Islet of Langerhans (tissue), 1 donor: ENCODE measurements around the gene CRB1.

Experiments used
- FAIRE-seq: peaks from one replicate; lab custom pipeline; 2011; peaks lifted over from hg19 to GRCh38; lab: Jason Lieb, UNC

Gene CRB1

GRCh38 chr1:197268012-197268411 lies at the start of gene CRB1:
Gene CRB1, plus strand, starts transcription at chr1:197268252. Its CDS starts 161 bp downstream, at chr1:197268413.
- no peak for FAIRE-seq

GRCh38 chr1:197218857-197219256 lies 49.2 kb upstream of the CRB1 start:
- no peak for FAIRE-seq

GRCh38 chr1:197222025-197222685 lies 45.9 kb upstream of the CRB1 start:
- FAIRE-seq: no peak

DNA sequence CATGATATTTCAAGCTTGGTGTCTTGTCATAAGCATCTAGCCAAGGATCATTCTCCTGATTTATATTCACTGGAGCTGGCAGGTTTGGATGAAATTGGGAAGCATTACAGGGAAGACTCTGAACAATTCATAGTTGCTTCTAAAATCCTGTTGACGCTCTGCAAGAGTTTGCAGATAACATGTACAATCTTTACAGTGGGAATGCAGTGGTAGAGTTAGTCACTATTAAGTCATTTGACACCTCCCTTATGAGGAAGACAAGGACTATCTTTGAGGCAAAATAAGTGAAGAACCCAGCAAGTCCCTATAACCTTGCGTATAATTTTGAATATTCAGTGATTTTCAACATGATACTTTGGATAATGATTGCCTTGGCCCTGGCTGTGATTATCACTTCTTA lies 45.3 kb upstream of the CRB1 start:
- no peak for FAIRE-seq

- FAIRE-seq: no peak
Observed at GRCh38 chr1:197224160-197224559, 43.9 kb upstream of the CRB1 start.

- no peak for FAIRE-seq
Observed at GRCh38 chr1:197225611-197226010, 42.4 kb upstream of the CRB1 start.

DNA sequence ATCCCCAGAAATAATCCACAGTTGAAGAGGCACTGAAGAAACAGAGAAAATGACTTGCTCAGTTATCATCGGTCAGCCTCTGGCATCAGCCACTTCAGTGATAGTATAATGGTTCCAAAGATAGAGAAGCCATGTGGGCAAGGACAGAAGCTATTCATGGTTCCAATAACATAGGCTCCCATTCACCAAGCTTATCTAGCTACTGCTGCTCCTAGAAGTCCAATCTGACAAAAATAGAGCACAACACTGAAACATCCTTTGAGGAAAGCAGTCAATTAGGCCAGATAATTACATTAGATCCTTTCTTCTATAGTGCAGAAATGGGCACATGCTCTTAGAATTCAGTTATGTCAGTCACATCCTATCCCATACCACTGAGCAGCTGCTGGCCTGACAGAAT lies 33.5 kb upstream of the CRB1 start:
- FAIRE-seq: no peak

DNA sequence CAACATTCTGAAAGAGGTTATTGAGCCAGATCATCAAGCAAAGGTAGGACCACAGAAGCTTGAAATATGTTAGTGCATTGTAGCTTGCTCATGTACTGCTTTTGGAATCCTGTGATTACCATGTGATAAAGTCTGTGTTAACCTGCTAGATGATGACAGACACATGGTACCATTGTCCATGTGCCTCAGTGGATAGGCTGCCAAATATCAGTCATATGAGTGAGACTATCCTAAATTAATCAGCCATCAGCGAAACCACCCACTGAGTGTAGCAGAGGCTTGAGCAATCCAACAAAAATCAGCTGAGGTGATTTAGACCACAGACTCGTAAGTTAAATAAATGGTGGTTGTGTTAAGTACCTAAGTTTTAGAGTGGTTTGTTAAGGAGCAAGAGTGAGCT lies 32.7 kb upstream of the CRB1 start:
- FAIRE-seq: no peak

DNA sequence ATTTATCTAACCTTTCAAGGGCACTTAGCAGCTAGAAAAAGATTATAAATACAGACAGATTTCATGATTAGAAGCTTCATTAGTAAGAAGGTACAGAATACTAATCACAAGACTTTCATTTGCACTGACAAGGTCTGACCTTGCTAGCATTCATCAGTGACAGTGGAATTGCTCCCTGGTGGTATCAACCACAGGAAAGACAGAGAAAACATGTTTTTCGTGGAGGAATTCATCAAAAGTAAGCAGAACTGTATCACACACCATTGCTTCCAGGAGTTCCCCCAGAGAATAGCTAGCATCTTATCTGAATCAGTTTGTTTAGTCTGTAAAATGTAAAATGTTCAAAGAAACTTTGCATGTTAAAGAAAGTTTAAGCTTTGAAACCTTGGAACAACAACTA lies 20.6 kb upstream of the CRB1 start:
- FAIRE-seq: no peak

DNA sequence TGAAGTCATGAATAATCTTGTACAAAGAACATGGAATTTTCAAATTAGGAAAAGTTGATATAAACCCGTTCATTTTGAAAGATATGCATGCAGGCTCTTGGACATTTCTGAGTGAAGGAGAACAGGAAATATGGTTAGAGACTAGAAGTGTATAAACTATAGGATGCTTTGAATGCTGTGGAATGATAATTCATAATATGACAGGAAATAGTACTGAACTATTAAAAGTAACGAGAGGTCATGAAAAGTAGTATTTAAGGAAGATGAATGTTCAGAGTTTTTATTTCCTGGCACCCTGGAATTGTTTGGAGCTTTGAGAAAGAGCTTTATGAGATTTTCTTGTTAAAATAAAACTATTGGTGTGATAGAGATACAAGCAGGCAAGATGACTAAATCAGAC lies 18.7 kb upstream of the CRB1 start:
- no peak for FAIRE-seq

DNA sequence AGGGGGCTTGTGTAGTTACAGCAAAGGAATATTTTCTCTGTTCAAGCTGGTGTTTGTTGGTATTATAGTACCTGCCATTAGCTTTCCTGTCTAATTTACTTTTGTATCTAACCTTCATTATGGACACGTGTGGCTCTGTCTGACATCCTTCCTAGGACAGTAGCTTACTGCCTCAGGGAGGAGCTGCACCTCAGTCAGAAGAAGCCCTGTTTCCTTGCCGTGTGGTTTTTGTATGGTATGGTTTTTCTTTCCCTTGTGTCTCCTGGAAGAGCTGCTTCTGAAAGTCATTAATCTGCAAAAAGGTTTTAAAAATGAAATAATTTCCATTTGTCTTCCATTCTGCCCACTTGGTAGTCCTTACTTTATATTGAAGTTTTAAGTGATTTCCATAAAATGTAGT lies 17.4 kb upstream of the CRB1 start:
- FAIRE-seq: no peak

DNA sequence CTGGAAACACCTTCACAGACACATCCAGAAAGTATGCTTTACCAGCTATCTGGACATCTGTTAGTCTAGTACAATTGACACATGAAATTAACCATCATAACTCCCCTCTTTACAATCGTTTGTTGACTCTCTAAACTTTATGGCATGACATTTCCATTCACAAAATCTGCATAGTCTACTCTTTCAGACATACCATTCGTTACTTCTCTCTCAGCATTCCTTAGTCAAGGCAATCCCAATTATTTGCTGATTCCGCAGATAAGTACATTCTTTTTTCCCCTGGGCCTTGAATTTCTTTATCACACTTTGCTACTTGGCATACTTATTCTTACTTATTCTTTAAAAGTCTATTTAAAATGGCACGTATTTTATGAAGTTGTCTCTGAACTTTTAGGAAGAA lies 15.1 kb upstream of the CRB1 start:
- FAIRE-seq: no peak

DNA sequence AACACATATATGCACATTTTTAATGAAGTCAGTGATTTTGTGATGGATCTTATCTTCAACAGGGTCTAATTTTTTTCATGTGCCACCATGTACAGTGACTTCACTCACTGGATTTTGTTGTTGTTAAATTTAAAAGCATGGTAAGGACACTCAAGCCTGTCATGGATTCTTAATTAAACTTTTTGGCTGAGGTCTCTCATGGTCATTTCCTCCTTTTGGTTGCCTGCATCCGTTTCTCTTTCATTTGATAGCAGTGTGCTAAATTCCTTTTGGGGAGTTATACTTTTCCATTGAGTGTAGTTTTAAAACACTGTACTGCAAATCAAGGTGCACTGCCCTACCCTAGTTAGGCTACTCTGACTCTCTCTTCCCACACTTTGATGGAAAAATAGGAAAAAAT lies 13.2 kb upstream of the CRB1 start:
- FAIRE-seq: no peak

DNA sequence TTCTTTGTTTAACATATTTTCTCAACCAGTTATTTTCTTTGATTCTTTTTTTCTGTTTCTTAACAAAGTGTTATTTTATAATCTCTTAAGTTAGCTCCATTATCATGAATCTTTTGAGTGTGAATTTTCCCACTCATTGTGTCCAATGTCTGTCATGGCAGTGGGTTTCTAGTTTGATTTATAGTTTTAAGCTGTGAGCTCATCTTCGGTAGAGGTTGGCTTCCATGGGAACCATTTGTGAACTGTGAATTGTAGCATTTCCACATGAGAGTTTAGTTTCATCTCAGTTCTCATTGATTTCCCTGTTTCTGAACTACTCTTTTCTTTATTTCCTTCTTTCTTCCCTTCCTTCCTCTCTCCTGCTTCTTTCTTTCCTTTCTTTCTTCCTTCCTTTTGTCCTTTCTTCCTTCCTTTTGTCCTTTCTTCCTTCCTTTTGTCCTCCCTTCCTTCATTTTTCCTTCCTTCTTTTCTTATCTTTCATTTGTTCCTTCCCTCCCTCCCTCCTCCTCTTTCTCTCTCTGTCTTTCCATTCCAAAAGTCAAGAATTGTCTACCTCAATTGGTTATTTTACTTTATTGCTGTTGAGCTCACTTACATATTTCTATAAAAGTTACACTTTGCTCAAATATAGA lies 3.0 kb upstream of the CRB1 start:
- FAIRE-seq: no peak

DNA sequence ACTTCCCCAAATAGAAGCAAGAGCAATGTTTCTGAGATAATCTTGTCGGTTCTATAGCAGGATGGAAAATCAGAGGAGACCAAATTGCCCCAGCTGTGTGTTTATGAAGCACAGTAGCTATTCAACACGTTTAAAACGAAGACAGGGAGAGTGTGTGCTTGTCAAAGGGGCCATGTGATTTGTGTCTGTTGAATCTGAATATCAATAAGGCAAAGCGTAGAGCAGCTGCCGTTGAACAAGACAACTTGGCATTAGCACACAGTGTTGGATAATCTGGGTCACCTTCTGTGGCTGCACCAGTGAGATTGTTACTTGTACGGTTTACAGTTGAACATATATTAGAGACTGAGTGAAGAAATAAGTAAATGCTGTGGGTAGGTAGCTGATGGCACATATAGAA lies 1.0 kb downstream of the CRB1 start:
- no peak for FAIRE-seq

GRCh38 chr1:197272791-197273190 lies 4.7 kb downstream of the CRB1 start:
- FAIRE-seq: no peak

DNA sequence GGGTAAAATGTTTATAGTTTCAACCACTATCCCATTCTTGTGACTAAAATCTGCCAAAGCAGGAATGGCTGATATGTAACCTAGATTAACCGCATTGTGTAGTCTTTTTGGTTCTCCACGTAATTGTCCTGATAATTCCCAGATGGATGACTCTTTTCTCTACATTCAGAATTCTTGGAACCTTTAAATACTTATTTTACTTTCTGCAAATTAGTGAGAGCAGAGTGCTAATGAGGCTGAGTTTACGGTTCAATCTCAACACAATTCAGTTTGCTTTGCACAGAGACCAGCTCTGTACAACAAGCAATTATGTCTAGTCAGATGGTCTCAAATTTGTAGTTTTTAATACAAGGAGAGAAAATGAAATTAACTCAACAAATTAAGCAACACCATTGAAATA lies 9.1 kb downstream of the CRB1 start:
- FAIRE-seq: no peak

DNA sequence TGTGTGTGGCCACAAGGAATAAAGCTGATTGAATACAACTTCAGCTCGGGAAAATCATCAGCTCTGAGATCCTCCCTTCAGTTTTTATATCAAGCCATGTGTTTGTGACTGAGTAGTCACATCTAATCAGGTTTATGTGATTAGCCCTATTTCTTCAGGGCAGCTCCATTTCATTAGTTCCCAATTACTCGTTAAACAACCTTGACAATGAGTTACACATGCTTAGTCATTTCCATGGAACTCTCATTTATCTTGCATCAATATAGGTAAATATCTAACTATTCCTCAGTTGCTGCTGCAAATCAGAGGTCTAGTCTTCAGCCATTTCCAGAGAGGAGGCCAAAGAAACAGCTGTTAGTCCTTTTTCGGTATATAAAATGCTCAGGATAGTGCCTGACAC lies 16.3 kb downstream of the CRB1 start:
- no peak for FAIRE-seq

- no peak for FAIRE-seq
Observed at GRCh38 chr1:197284966-197285365, 16.9 kb downstream of the CRB1 start.

DNA sequence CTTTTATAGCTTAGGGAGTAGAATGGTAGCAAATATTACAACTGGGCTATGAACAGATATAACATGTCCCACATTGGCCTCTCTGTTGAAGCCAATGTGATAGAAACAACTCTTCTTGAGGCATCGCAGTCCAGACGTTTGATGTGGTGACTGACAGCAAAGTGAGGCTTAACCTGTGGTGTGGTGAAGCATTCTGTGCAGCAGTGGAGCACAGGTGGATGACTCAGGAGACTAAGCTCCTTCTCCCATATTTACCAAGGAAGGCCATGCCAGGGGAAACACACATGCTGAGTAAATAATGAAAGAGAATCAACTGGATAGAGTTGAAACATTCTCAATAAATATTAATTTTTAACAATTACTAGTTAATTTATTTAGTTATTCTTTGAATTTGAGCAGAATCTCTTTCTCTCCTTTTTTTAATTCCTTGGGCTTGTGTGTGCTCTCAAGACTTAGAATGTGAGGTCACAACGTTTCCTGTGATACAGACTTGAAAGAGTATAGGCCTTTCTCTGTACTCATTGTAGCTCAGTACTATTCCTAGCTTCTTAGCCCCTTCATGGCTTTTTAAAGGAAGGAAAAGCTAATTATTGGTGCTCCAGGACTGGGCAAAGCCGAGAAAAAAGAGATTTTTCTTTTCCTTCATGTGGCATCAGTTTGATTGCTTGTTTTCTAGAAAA lies 17.6 kb downstream of the CRB1 start:
- FAIRE-seq: no peak

GRCh38 chr1:197286634-197287033 lies 18.6 kb downstream of the CRB1 start:
- no peak for FAIRE-seq

GRCh38 chr1:197287863-197288262 lies 19.8 kb downstream of the CRB1 start:
- peak; percentile 70 for FAIRE-seq

DNA sequence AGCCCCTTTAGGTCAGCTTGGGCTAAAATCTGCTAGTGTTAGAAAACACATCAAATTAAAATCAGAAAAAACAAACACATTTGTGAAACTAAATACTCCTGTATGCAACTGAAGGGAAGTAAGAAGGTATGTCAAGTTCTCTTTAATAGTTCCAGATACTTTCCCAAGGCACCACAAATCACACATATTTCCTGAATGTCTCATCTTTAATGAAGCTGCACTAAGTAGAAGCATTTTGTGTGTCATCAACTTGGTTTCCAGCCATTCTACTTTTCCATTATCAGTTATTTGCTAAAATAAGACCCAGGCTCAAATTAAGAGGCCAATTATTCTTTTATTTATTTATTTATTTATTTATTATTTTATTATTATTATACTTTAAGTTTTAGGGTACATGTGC lies 34.7 kb downstream of the CRB1 start:
- FAIRE-seq: no peak

- no peak for FAIRE-seq
Observed at GRCh38 chr1:197303463-197303862, 35.4 kb downstream of the CRB1 start.
